Adrenal gland (tissue), 5 donors: ENCODE data around the gene N4BP2.
"Not testable (repeated sequence)": the region's sequence is repeated elsewhere in the genome, so short reads cannot be mapped to it uniquely, and the experiment has no call there.

ENCODE experiments used
- POLR2A ChIP-seq, 2 donors: fragments of 450-650 bp; IDR thresholded peaks; one replicate each; pipeline ENCODE4 v1.6.1; 2017; ENCODE audit warnings: antibody characterized with exemption in 2 of 2, mild to moderate bottlenecking in 2 of 2, moderate library complexity in 1 of 2
- TF ChIP-seq, protein P1 (sequence below), 6 experiments: fragments of 450-650 bp in 4 of 6; fragments of 200-600 bp in 2 of 6; sonication (generic) in 1 of 6; IDR thresholded peaks; 1 replicate in 5 of 6; 2 replicates in 1 of 6; pipeline versions ENCODE4 v1.5.1 to v1.8.0; 2016 to 2021; ENCODE audit warnings: antibody characterized with exemption in 6 of 6, mild to moderate bottlenecking in 2 of 6, moderate library complexity in 1 of 6
- donor health status: DM: no; HTN: no; CAD: no.

DNA sequence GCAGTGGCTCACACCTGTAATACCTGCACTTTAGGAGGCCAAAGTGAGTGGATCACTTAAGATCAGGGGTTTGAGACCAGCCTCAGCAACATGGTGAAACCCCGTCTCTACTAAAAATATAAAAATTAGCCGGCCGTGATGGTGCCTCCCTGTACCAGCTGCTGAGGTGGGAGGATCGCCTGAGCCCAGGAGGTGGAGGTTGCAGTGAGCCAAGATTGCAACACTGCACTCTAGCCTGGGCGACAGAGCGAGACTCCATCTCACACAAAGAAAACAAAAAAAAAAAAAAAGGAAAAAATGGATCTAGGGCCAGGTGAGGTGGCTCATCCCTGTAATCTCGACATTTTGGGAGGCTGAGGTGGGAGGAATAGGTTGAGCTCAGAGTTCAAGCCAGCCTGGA is 32.6 kb upstream of the N4BP2 start:
- TF ChIP-seq, protein P1, sequence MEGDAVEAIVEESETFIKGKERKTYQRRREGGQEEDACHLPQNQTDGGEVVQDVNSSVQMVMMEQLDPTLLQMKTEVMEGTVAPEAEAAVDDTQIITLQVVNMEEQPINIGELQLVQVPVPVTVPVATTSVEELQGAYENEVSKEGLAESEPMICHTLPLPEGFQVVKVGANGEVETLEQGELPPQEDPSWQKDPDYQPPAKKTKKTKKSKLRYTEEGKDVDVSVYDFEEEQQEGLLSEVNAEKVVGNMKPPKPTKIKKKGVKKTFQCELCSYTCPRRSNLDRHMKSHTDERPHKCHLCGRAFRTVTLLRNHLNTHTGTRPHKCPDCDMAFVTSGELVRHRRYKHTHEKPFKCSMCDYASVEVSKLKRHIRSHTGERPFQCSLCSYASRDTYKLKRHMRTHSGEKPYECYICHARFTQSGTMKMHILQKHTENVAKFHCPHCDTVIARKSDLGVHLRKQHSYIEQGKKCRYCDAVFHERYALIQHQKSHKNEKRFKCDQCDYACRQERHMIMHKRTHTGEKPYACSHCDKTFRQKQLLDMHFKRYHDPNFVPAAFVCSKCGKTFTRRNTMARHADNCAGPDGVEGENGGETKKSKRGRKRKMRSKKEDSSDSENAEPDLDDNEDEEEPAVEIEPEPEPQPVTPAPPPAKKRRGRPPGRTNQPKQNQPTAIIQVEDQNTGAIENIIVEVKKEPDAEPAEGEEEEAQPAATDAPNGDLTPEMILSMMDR (IDR thresholded peaks at IDR 0.05) = not testable (repeated sequence)
- TF ChIP-seq POLR2A (IDR thresholded peaks at IDR 0.05) = not testable (repeated sequence)
